ENCODE measurements around the gene XYLT1.

DNA sequence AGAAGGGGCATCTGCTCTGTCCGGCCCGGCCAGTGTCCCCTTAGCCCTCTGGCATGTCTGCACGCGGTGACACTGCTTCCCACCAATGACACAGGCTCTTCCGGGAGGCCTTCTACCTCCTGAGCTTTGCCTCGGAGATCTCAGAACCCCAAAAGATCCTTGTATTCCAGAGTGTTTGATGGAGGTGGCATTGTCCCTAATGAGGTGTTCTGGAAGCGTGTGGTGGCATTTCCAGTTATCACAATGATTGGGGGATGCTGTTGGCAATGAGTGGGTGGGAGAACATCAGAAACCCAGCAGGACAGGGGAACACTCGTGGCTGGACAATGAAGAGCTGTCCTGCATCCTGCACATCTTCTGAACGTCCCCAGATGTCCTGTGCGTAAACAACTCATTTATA is 198.0 kb downstream of the XYLT1 start:
- TF ChIP-seq EP300 (conservative IDR thresholded peaks at IDR 0.05; ENCODE audit: poor library complexity, severe bottlenecking), result no peak
- TF ChIP-seq, protein P1, sequence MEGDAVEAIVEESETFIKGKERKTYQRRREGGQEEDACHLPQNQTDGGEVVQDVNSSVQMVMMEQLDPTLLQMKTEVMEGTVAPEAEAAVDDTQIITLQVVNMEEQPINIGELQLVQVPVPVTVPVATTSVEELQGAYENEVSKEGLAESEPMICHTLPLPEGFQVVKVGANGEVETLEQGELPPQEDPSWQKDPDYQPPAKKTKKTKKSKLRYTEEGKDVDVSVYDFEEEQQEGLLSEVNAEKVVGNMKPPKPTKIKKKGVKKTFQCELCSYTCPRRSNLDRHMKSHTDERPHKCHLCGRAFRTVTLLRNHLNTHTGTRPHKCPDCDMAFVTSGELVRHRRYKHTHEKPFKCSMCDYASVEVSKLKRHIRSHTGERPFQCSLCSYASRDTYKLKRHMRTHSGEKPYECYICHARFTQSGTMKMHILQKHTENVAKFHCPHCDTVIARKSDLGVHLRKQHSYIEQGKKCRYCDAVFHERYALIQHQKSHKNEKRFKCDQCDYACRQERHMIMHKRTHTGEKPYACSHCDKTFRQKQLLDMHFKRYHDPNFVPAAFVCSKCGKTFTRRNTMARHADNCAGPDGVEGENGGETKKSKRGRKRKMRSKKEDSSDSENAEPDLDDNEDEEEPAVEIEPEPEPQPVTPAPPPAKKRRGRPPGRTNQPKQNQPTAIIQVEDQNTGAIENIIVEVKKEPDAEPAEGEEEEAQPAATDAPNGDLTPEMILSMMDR (IDR thresholded peaks at IDR 0.05; ENCODE audit: poor library complexity, severe bottlenecking), result no peak
- TF ChIP-seq, protein P2, sequence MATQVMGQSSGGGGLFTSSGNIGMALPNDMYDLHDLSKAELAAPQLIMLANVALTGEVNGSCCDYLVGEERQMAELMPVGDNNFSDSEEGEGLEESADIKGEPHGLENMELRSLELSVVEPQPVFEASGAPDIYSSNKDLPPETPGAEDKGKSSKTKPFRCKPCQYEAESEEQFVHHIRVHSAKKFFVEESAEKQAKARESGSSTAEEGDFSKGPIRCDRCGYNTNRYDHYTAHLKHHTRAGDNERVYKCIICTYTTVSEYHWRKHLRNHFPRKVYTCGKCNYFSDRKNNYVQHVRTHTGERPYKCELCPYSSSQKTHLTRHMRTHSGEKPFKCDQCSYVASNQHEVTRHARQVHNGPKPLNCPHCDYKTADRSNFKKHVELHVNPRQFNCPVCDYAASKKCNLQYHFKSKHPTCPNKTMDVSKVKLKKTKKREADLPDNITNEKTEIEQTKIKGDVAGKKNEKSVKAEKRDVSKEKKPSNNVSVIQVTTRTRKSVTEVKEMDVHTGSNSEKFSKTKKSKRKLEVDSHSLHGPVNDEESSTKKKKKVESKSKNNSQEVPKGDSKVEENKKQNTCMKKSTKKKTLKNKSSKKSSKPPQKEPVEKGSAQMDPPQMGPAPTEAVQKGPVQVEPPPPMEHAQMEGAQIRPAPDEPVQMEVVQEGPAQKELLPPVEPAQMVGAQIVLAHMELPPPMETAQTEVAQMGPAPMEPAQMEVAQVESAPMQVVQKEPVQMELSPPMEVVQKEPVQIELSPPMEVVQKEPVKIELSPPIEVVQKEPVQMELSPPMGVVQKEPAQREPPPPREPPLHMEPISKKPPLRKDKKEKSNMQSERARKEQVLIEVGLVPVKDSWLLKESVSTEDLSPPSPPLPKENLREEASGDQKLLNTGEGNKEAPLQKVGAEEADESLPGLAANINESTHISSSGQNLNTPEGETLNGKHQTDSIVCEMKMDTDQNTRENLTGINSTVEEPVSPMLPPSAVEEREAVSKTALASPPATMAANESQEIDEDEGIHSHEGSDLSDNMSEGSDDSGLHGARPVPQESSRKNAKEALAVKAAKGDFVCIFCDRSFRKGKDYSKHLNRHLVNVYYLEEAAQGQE (IDR thresholded peaks at IDR 0.05; ENCODE audit: borderline replicate concordance), result no peak
- no peak for TF ChIP-seq POLR2AphosphoS5 (IDR thresholded peaks at IDR 0.05)
- TF ChIP-seq SMC3 (conservative IDR thresholded peaks at IDR 0.05; ENCODE audit: poor library complexity), result no peak
- TF ChIP-seq EZH2 (IDR thresholded peaks at IDR 0.05; ENCODE audit: borderline replicate concordance, insufficient read depth, low read length, poor library complexity, severe bottlenecking), result no peak
- no peak for TF ChIP-seq RAD21 (conservative IDR thresholded peaks at IDR 0.05)
